Spleen (tissue), 11 donors: Measurements from ENCODE around the gene ERCC6L. TPM values are rescaled to one million over a fixed set of nuclear protein-coding genes. Genes with fewer than 3 reads are reported as not detected.
"Not testable (repeated sequence)": the region's sequence is repeated elsewhere in the genome, so short reads cannot be mapped to it uniquely, and the experiment has no call there.

Experiments used
- DNase-seq: peaks from one replicate; pipeline ENCODE4 v3.0.0-alpha.2; 2020
- H3K27ac ChIP-seq, 8 donors: fragments of 200-600 bp; sonication (generic) in 7 of 8; 1 replicate in 4 of 8; 2 replicates in 4 of 8; pipeline versions ENCODE4 v1.5.0 to v1.8.0; 2016 to 2021; ENCODE audit warnings: inconsistent platforms in 4 of 8, mild to moderate bottlenecking in 4 of 8, moderate library complexity in 1 of 8
- H3K27me3 ChIP-seq, 7 donors: fragments of 200-600 bp; sonication (generic) in 6 of 7; replicated peaks in 1 of 7; 1 replicate in 4 of 7; 2 replicates in 3 of 7; pipeline versions ENCODE4 v1.5.0 to v1.8.0; 2016 to 2021; ENCODE audit warnings: inconsistent platforms in 3 of 7, mild to moderate bottlenecking in 1 of 7
- H3K36me3 ChIP-seq, 6 donors: fragments of 200-600 bp; sonication (generic) in 5 of 6; 1 replicate in 4 of 6; 2 replicates in 2 of 6; pipeline versions ENCODE4 v1.5.0 to v1.8.0; 2016 to 2021; ENCODE audit warnings: inconsistent platforms in 2 of 6
- H3K4me1 ChIP-seq, 6 donors: fragments of 200-600 bp; sonication (generic) in 5 of 6; 1 replicate in 3 of 6; 2 replicates in 3 of 6; pipeline versions ENCODE4 v1.5.0 to v1.8.0; 2016 to 2021; ENCODE audit warnings: inconsistent platforms in 3 of 6
- H3K4me3 ChIP-seq, 8 donors: fragments of 200-600 bp; sonication (generic) in 7 of 8; 1 replicate in 4 of 8; 2 replicates in 4 of 8; pipeline versions ENCODE4 v1.5.0 to v1.8.0; 2016 to 2021; ENCODE audit warnings: inconsistent platforms in 4 of 8, mild to moderate bottlenecking in 4 of 8, moderate library complexity in 2 of 8
- H3K9me3 ChIP-seq, 8 donors: fragments of 200-600 bp; sonication (generic) in 7 of 8; 1 replicate in 4 of 8; 2 replicates in 4 of 8; pipeline versions ENCODE4 v1.5.0 to v1.8.0; 2016 to 2021; ENCODE audit warnings: inconsistent platforms in 4 of 8
- POLR2A ChIP-seq, 3 donors: fragments of 450-650 bp; IDR thresholded peaks; one replicate each; pipeline ENCODE4 v1.5.1; 2017; ENCODE audit warnings: antibody characterized with exemption in 3 of 3, mild to moderate bottlenecking in 1 of 3
- POLR2AphosphoS5 ChIP-seq, 3 donors: sonication (generic); formaldehyde crosslinking; IDR thresholded peaks; one replicate each; pipeline ENCODE4 v1.5.1; 2017; ENCODE audit warnings: antibody characterized with exemption in 3 of 3
- WGBS, 5 donors: extraction: QIAGEN DNeasy Blood & Tissue Kit in 3 of 5; methylation state at CpG; one replicate each; pipeline versions ENCODE4 v1.1.5 to v1.1.7; 2013 to 2018; 5-methylcytosine and 5-hydroxymethylcytosine counted together
- intact Hi-C: fragments of 100-400 bp; cut with DNase I; formaldehyde crosslinking; loops from one replicate; pipeline ENCODE4 v1.15.0; 2023; ENCODE audit warnings: low total_unique reads
- polyA plus RNA-seq, 3 donors: library from polyadenylated mRNA; stranded (reverse); fragments of 200-250 nt; gene quantifications; one replicate each; pipeline ENCODE4 v1.2.1, GENCODE V29; 2013
- total RNA-seq, 7 donors: library from RNA; depleted of rRNA in 3 of 7; stranded (reverse); fragments of >200 nt in 3 of 7; fragmentation: NEBNext Ultra II Directional in 4 of 7; extraction: Animal tissue kit (Norgen Biotek cat#: 25700) in 4 of 7; gene quantifications; one replicate each; pipeline versions ENCODE4 v1.1.0 to v1.2.1, GENCODE V29; 2016 to 2021
- TF ChIP-seq, protein P1 (sequence below), 11 experiments: fragments of 200-600 bp in 7 of 11; fragments of 450-650 bp in 4 of 11; sonication (generic) in 4 of 11; IDR thresholded peaks in 8 of 11; conservative IDR thresholded peaks in 3 of 11; 1 replicate in 7 of 11; 2 replicates in 4 of 11; pipeline versions ENCODE4 v1.4.0 to v1.8.0; 2016 to 2021; ENCODE audit warnings: antibody characterized with exemption in 11 of 11, inconsistent platforms in 4 of 11, mild to moderate bottlenecking in 1 of 11
- donor health status: healthy with polysubstance abuse.
- donor health status: DM: no; HTN: no; CAD: no; lungs with moderate emphysema.
- donor health status: DM: no; HTN: no; CAD: no.
- donor health status: Bipolar disorder and iron deficiency.
- donor health status: healthy.
- donor health status: DM: no; HTN: no; CAD: no.
- donor health status: DM: yes; HTN: yes; CAD: no.

The ERCC6L gene
- total and polyA plus RNA-seq, 10 donors: 0.30 to 1.4 (median 0.77) TPM

DNA sequence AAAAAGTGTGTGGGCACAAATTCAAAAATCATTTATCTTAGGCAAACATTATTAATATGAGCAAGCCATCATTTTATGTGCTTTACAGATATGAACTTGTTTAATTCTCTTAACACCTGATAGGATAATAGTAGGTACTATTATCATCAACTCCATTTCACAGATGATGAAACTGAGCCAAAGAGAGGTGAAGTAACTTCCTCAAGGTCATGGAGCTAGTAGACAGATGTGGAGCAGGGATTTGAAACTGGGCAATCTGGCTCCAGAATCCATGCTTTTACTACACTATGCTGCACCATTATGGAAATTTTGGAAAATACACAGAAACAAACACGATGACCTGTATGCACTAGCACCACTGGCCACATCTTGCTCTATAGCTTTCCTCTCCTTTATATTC, 58.3 kb downstream of the ERCC6L start:
- no peak for DNase-seq
- WGBS, 5 donors: 23 to 58% (median 41%) methylated on average over 1 of the region's 1 CpG
- peak overlapping the region in 5 of 8 donors; percentile 50 to 86 (median 56) for H3K4me3 ChIP-seq
- TF ChIP-seq POLR2AphosphoS5 (IDR thresholded peaks at IDR 0.05) (no peak), POLR2A (IDR thresholded peaks at IDR 0.05) (no peak)
- TF ChIP-seq, protein P1, sequence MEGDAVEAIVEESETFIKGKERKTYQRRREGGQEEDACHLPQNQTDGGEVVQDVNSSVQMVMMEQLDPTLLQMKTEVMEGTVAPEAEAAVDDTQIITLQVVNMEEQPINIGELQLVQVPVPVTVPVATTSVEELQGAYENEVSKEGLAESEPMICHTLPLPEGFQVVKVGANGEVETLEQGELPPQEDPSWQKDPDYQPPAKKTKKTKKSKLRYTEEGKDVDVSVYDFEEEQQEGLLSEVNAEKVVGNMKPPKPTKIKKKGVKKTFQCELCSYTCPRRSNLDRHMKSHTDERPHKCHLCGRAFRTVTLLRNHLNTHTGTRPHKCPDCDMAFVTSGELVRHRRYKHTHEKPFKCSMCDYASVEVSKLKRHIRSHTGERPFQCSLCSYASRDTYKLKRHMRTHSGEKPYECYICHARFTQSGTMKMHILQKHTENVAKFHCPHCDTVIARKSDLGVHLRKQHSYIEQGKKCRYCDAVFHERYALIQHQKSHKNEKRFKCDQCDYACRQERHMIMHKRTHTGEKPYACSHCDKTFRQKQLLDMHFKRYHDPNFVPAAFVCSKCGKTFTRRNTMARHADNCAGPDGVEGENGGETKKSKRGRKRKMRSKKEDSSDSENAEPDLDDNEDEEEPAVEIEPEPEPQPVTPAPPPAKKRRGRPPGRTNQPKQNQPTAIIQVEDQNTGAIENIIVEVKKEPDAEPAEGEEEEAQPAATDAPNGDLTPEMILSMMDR (IDR thresholded peaks at IDR 0.05 in 8 of 11, conservative IDR thresholded peaks at IDR 0.05 in 3 of 11): no peak
- H3K9me3 ChIP-seq: no peaks in the 10 kb centered on the region
- H3K36me3 ChIP-seq: no peaks in the 10 kb centered on the region
- H3K27ac ChIP-seq: peak overlapping the region; percentile 74 to 91 (median 86)
- H3K27me3 ChIP-seq: no peaks in the 10 kb centered on the region
- intact Hi-C loops: no loop called here
- peaks cover 6 to 35% (median 18%) of the 10 kb centered on the region in 6 donors for H3K4me1 ChIP-seq

DNA sequence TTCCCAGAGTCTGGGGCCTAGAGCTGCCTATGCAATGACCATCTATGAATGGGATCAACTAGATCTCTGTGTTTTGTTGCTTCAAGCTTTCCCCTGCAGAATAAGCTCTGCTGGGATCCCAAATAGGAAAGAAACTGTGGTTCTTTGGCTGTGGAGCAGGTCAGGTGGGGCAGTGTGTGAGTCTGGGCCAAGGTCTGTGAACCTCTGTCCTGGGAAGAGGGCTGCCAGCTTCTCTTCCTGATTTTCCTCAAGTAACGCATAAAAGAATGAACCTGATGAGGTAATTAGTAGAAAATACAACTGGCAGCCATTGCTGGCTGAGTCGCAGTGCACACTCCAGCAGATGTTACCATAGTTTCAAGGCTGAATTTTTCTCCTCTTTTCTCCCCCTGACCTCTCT, 61.8 kb downstream of the ERCC6L start:
- H3K27me3 ChIP-seq: no peaks in the 10 kb centered on the region
- no peaks in the 10 kb centered on the region for H3K9me3 ChIP-seq
- TF ChIP-seq POLR2A (IDR thresholded peaks at IDR 0.05): no peak
- TF ChIP-seq, protein P1 (IDR thresholded peaks at IDR 0.05 in 8 of 11, conservative IDR thresholded peaks at IDR 0.05 in 3 of 11): no peak
- TF ChIP-seq POLR2AphosphoS5 (IDR thresholded peaks at IDR 0.05): no peak
- no peaks in the 10 kb centered on the region for H3K36me3 ChIP-seq
- H3K27ac ChIP-seq: no peak overlapping the region
- no peak overlapping the region for H3K4me3 ChIP-seq
- DNase-seq: no peak
- WGBS, 5 donors: 71 to 87% (median 75%) methylated on average over 2 of the region's 2 CpGs
- intact Hi-C loops: no loop called here
- peaks cover 0 to 11% (median 5%) of the 10 kb centered on the region in 6 donors for H3K4me1 ChIP-seq

DNA sequence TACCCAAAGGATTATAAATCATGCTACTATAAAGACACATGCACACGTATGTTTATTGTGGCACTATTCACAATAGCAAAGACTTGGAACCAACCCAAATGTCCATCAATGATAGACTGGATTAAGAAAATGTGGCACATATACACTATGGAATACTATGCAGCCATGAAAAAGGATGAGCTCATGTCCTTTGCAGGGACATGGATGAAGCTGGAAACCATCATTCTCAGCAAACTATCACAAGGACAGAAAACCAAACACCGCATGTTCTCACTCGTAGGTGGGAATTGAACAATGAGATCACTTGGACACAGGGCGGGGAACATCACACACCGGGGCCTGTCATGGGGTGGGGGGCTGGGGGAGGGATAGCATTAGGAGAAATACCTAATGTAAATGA, 62.5 kb downstream of the ERCC6L start:
- H3K36me3 ChIP-seq, intact Hi-C loops, DNase-seq, H3K9me3 ChIP-seq, H3K27ac ChIP-seq, H3K4me1 ChIP-seq, H3K27me3 ChIP-seq, H3K4me3 ChIP-seq: not testable (repeated sequence)
- 91 to 100% (median 96%) methylated on average over 2 to 5 of the region's 5 CpGs for WGBS, 5 donors

DNA sequence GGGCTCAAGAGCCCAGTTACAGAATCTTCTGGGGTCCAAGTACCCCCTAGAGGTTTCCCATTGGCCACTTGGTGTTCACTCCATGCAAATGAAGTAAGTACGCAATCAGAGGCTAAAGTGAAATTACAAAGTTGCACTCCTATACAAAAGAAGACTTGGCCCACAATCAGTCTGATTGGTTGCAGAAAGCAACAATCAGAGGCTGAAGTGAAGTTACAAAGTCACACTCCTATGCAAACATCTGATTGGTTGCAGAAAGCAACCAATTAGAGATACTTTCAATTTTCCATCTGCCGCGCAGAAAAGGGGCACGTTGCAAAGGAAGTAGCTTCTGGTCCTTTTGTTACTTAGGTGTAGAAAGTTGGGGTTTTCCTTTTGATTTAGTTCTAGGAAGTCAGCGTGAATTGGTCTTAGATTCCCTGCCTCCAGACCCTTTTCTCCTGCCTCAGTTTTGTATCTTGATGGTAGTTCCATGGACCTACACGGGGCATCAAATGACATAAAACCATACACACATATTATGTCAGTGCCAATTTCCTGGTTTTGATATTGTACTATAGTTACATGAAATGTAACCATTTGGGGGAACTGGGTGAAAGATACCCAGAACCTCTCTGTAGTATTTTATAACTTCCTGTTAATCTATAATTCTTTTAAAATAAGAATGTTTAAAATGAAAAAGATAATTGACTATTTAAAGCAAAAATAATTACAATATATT, 69.7 kb downstream of the ERCC6L start:
- intact Hi-C loops: no loop called here
- H3K4me3 ChIP-seq: peak overlapping the region in 3 of 8 donors; percentile 9 to 55 (median 20)
- peak overlapping the region in 6 of 8 donors; percentile 46 to 71 (median 58) for H3K27ac ChIP-seq
- DNase-seq: no peak
- no peaks in the 10 kb centered on the region for H3K4me1 ChIP-seq
- WGBS, 5 donors: 30 to 63% (median 47%) methylated on average over 6 of the region's 6 CpGs
- H3K27me3 ChIP-seq: no peaks in the 10 kb centered on the region
- TF ChIP-seq, protein P1 (IDR thresholded peaks at IDR 0.05 in 8 of 11, conservative IDR thresholded peaks at IDR 0.05 in 3 of 11): no peak
- TF ChIP-seq POLR2A (IDR thresholded peaks at IDR 0.05): no peak
- TF ChIP-seq POLR2AphosphoS5 (IDR thresholded peaks at IDR 0.05): peak in 1 of 3 donors; percentile 45
- H3K9me3 ChIP-seq: no peaks in the 10 kb centered on the region
- no peaks in the 10 kb centered on the region for H3K36me3 ChIP-seq
